ENCODE results near the gene ZNF117. TPM values are rescaled to one million over a fixed set of nuclear protein-coding genes. Genes with fewer than 3 reads are reported as not detected.
"Not testable (repeated sequence)": the region's sequence is repeated elsewhere in the genome, so short reads cannot be mapped to it uniquely, and the experiment has no call there.

ZNF117 gene
- total and polyA plus RNA-seq, 2 experiments from 2014 or later, result 5.4 to 10.0 TPM

- H3K4me3 ChIP-seq, result no peak overlapping the region
- H3K27me3 ChIP-seq, result no peaks in the 10 kb centered on the region
- H3K4me1 ChIP-seq (ENCODE audit: low read depth), result no peaks in the 10 kb centered on the region
- TF ChIP-seq, protein P1, sequence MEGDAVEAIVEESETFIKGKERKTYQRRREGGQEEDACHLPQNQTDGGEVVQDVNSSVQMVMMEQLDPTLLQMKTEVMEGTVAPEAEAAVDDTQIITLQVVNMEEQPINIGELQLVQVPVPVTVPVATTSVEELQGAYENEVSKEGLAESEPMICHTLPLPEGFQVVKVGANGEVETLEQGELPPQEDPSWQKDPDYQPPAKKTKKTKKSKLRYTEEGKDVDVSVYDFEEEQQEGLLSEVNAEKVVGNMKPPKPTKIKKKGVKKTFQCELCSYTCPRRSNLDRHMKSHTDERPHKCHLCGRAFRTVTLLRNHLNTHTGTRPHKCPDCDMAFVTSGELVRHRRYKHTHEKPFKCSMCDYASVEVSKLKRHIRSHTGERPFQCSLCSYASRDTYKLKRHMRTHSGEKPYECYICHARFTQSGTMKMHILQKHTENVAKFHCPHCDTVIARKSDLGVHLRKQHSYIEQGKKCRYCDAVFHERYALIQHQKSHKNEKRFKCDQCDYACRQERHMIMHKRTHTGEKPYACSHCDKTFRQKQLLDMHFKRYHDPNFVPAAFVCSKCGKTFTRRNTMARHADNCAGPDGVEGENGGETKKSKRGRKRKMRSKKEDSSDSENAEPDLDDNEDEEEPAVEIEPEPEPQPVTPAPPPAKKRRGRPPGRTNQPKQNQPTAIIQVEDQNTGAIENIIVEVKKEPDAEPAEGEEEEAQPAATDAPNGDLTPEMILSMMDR (IDR thresholded peaks at IDR 0.05; ENCODE audit: low read depth, low read length), result no peak
- H3K36me3 ChIP-seq, result no peaks in the 10 kb centered on the region
- peak in 1 of 2 donors; percentile 14 for DNase-seq (ENCODE audit: low read depth in 1 of 2, low spot score in 1 of 2)
- no peak overlapping the region for H3K27ac ChIP-seq
- H3K9me3 ChIP-seq (ENCODE audit: low read depth), result no peaks in the 10 kb centered on the region
Observed at GRCh38 chr7:64959072-64959747, 31.6 kb downstream of the ZNF117 start.

DNA sequence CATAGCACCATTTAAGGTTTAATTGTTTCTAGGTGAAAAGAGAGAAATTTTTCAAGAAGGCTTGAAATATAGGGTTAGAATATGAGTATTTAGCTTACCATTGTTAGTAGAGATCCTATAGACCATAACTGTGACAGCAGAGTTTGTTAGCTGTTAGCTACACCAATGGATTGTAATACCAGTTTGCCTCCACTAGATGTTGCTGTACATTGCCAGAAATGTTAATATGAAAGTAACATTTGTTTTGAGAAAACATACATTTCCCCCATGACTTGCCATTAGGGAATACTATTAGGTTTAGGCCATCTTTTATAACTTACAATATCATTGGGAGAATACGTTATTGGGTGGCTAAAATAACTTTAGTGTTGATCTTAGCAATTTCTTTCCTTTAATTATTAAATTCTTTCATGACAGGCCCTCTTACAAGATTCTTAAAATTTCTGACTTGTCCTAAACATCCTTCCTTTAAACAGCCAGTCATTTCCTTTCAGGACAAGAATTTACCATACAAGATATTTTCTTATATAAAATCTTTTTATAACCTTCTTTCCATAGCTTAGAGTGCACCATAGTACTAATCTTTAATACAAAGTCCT is 39.5 kb downstream of the ZNF117 start:
- H3K4me1 ChIP-seq (ENCODE audit: low read depth), result no peaks in the 10 kb centered on the region
- H3K9me3 ChIP-seq (ENCODE audit: low read depth), result no peaks in the 10 kb centered on the region
- H3K36me3 ChIP-seq, result no peaks in the 10 kb centered on the region
- no peak overlapping the region for H3K27ac ChIP-seq
- TF ChIP-seq, protein P1 (IDR thresholded peaks at IDR 0.05; ENCODE audit: low read depth, low read length), result peak; percentile 78
- peak; percentile 56 to 74 for DNase-seq (ENCODE audit: low read depth in 1 of 2, low spot score in 1 of 2)
- H3K27me3 ChIP-seq, result peaks cover 43% of the 10 kb centered on the region
- H3K4me3 ChIP-seq, result no peak overlapping the region

DNA sequence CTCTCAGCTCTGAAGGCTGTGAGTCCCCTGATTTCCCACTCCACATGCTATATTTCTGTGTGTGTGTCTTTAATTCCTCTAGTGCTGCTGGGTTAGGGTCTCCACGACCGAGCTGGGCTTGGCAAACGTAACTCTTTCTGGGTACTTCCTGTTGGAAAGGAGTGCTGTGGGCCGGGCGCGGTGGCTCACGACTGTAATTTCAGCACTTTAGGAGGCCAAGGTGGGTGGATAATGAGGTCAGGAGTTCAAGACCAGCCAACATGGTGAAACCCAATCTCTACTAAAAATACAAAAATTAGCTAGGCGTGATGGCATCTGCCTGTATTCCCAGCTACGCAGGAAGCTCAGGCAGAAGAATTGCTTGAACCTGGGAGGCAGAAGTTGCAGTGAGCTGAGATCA is 40.2 kb downstream of the ZNF117 start:
- not testable (repeated sequence) for H3K36me3 ChIP-seq

DNA sequence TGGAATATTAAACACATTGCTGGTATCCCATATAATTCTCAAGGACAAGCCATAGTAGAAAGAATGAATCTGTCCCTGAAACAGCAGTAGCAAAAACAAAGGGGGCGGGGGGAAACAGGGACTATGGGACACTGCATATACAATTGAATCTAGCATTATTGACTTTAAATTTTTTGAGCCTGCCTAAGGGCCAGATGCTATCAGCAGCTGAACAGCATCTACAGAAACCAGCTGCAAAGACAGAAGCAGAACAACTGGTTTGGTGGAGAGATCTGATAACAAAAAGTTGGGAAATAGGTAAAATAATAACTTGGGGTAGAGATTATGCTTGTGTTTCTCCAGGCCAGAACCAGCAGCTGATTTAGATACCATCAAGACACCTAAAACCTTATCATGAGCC is 42.1 kb downstream of the ZNF117 start:
- not testable (repeated sequence) for H3K4me3 ChIP-seq; H3K4me1 ChIP-seq (ENCODE audit: low read depth); H3K27ac ChIP-seq; DNase-seq (ENCODE audit: low read depth in 1 of 2, low spot score in 1 of 2); H3K36me3 ChIP-seq; H3K9me3 ChIP-seq (ENCODE audit: low read depth)
- H3K27me3 ChIP-seq, result peaks cover 52% of the 10 kb centered on the region

More for the DNA sequence above, 40.2 kb downstream of the ZNF117 start:
- peak in 1 of 2 donors; percentile 55 for DNase-seq (ENCODE audit: low read depth in 1 of 2, low spot score in 1 of 2)
- H3K27ac ChIP-seq; H3K4me3 ChIP-seq; H3K4me1 ChIP-seq (ENCODE audit: low read depth); H3K9me3 ChIP-seq (ENCODE audit: low read depth): not testable (repeated sequence)
- peaks cover 50% of the 10 kb centered on the region for H3K27me3 ChIP-seq

DNA sequence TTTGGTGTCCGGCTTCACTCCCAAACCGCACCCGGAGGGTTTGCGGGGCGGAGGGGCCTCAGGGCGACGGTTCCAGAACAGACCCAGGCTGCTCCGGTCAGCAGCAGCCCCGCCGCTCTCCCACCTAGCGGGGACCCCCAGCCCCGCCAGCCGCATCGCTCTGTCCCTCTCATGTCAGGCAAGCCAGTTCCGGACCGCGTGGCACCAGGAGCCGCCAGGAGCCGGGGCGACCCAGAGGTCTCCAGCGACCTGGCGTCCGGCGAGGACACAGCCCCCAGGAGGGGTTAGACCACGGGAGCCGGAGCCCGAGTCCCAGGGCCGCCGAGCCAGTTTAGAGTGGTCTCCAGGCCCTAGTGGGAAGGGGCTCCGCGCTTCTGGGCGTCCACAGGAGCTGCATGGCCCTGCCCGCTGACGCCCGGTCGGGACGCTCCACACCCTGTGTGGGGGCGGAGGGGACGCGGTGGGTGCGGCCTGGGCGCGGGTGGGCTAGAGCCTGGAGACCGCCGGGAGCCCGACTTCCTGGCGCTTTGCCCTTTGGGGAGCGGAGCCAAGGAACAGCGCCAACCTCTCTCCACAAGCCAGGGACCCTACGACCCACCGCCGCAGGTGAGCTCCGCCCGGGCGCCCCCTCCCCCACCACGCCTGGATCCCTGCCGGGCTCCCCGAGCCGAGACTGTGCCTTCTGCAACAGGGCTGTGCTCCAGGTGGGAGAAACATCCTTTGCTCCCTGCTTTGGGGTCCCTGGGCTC is 43.4 kb downstream of the ZNF117 start:
- Histone ChIP-seq H3K36me3 (no peaks in the 10 kb centered on the region), H3K9me3 (ENCODE audit: low read depth) (no peaks in the 10 kb centered on the region), H3K4me3 (peak overlapping the region; percentile 17), H3K27me3 (peaks cover 52% of the 10 kb centered on the region), H3K4me1 (ENCODE audit: low read depth) (no peaks in the 10 kb centered on the region), H3K27ac (no peak overlapping the region)
- TF ChIP-seq, protein P1 (IDR thresholded peaks at IDR 0.05; ENCODE audit: low read depth, low read length), result no peak
- DNase-seq (ENCODE audit: low read depth in 1 of 2, low spot score in 1 of 2), result peak in 1 of 2 donors; percentile 7

- Histone ChIP-seq H3K9me3 (ENCODE audit: low read depth) (no peaks in the 10 kb centered on the region), H3K4me1 (ENCODE audit: low read depth) (no peaks in the 10 kb centered on the region), H3K36me3 (no peaks in the 10 kb centered on the region), H3K4me3 (no peak overlapping the region), H3K27ac (no peak overlapping the region), H3K27me3 (peaks cover 52% of the 10 kb centered on the region)
- DNase-seq (ENCODE audit: low read depth in 1 of 2, low spot score in 1 of 2), result peak in 1 of 2 donors; percentile 32
- TF ChIP-seq, protein P1 (IDR thresholded peaks at IDR 0.05; ENCODE audit: low read depth, low read length), result peak; percentile 38
Observed at GRCh38 chr7:64946772-64947171, 44.1 kb downstream of the ZNF117 start.
